IPS DF 4.7 (cell line): ENCODE measurements around the gene ACTMAP.
A peak's percentile ranks its signal among the peaks of the same experiment; 100 is the strongest.

Experiments used
- DNase-seq: peaks from one replicate; pipeline ENCODE4 v3.0.0-alpha.2; 2013; ENCODE audit warnings: low spot score; ENCODE audit errors: extremely low read depth

Gene ACTMAP

GRCh38 chr19:40721936-40722661 lies 28.2 kb downstream of the ACTMAP start:
- no peak for DNase-seq

- no peak for DNase-seq
Measured at GRCh38 chr19:40721140-40721486, 29.2 kb downstream of the ACTMAP start.

- no peak for DNase-seq
Measured at GRCh38 chr19:40719414-40719894, 30.8 kb downstream of the ACTMAP start.

- no peak for DNase-seq
Measured at GRCh38 chr19:40718774-40719391, 31.4 kb downstream of the ACTMAP start.

- DNase-seq, result no peak
Measured at GRCh38 chr19:40717880-40718773, 32.1 kb downstream of the ACTMAP start.

DNA sequence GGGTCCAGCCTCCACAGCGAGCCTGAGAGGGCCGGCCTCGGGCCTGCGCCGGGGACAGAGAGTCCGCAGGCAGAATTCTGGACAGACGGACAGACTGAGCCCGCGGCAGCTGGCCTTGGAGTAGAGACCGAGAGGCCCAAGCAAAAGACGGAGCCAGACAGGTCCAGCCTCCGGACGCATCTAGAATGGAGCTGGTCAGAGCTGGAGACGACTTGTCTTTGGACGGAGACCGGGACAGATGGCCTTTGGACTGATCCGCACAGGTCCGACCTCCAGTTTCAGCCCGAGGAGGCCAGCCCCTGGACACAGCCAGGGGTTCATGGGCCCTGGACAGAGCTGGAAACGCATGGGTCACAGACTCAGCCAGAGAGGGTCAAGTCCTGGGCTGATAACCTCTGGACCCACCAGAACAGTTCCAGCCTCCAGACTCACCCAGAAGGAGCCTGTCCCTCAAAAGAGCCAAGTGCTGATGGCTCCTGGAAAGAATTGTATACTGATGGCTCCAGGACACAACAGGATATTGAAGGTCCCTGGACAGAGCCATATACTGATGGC lies 32.9 kb downstream of the ACTMAP start:
- no peak for DNase-seq

DNA sequence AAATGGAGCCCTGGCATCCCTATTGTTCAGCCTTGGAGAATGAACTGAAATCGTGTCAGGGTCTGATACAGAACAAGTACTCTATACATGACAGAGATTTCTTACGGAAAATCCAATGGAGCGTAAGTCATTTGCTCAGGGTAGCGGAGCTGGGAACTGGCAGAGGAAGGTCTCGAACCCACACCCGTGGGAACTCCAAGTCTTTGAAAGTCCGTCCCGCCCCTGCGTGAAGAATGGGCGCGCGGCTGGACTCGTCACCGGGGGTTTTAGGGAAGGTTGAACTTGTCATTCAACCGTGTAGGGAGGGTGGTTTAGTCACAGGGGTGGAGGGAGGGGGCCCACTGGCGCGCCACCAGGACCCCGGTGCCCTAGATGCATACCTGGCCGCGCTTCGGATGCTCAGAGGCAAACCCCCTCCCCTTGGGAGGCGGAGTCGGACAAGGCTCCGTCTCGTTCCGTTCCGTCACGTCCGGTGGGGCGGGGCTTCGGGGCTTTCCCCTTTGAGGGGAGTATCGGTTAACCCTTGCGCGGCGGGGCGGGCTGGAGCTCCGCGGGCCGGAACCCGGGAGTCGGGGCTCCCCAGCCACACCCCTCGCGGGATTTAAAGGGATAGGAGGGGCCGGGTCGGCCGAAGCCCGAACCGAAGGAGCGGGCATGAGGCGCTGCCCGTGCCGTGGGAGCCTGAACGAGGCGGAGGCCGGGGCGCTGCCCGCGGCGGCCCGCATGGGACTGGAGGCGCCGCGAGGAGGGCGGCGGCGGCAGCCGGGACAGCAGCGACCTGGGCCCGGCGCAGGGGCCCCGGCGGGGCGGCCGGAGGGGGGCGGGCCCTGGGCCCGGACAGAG lies 33.6 kb downstream of the ACTMAP start, which contains the start of the genes COQ8B and ITPKC:
Gene COQ8B, minus strand, starts transcription at position 405 of the 843 bp plus-strand sequence. CDS start 2,254 bp downstream, outside the sequence.
Gene ITPKC, plus strand, starts transcription at position 631 of the 843 bp plus-strand sequence. Its CDS starts 24 bp downstream, at position 655.
- peak; percentile 75 for DNase-seq

GRCh38 chr19:40716031-40716481 lies 34.2 kb downstream of the ACTMAP start:
- DNase-seq, result no peak

DNA sequence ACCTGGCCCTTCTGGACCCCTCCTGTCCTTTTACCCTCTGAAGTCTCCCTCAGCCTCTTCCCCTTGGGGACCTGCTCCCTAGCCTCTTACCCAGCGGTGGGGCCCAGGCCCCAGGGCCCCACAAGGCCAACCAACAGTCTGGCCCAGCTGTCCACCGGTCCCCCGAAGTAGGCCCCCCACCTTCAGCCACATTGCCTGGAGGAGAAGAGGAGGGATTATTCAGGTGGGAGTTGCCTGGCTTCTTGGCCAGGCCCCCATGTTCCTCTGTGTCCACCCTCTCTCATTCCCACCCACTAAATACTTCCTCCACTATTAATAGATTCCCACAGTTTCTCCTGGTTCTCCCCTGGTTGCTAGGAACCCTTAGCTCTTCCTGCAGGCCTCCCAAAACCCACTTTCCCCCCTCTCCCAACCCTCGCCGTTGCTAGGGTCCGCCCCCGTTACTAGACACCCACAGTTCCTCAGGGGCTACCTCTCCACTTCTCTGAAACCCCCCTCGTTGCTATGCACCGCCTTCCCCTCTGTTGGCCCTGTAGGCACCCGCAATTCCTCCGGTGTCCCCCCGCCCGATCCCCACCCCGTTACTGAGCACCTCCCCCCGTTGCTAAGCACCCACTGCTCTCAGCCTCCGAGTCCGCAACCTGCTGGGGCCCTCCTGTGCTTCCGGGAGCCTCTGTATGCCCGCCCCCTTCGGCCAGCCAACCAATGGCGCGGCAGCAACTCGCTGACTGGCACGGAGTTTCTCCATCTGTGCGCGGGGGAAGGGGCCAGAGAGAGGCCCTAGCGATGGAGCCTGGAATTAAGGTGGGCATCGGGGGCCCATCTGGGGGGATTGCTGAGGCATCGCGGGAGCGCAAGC lies 35.6 kb downstream of the ACTMAP start:
- no peak for DNase-seq

- DNase-seq, result no peak
Measured at GRCh38 chr19:40713939-40714338, 36.3 kb downstream of the ACTMAP start.

- DNase-seq, result no peak
Measured at GRCh38 chr19:40709817-40710216, 40.5 kb downstream of the ACTMAP start.

GRCh38 chr19:40707615-40708014 lies 42.7 kb downstream of the ACTMAP start:
- no peak for DNase-seq

GRCh38 chr19:40705950-40706619 lies 44.2 kb downstream of the ACTMAP start:
- DNase-seq, result no peak

- DNase-seq, result no peak
Measured at GRCh38 chr19:40705362-40705651, 45.0 kb downstream of the ACTMAP start.

DNA sequence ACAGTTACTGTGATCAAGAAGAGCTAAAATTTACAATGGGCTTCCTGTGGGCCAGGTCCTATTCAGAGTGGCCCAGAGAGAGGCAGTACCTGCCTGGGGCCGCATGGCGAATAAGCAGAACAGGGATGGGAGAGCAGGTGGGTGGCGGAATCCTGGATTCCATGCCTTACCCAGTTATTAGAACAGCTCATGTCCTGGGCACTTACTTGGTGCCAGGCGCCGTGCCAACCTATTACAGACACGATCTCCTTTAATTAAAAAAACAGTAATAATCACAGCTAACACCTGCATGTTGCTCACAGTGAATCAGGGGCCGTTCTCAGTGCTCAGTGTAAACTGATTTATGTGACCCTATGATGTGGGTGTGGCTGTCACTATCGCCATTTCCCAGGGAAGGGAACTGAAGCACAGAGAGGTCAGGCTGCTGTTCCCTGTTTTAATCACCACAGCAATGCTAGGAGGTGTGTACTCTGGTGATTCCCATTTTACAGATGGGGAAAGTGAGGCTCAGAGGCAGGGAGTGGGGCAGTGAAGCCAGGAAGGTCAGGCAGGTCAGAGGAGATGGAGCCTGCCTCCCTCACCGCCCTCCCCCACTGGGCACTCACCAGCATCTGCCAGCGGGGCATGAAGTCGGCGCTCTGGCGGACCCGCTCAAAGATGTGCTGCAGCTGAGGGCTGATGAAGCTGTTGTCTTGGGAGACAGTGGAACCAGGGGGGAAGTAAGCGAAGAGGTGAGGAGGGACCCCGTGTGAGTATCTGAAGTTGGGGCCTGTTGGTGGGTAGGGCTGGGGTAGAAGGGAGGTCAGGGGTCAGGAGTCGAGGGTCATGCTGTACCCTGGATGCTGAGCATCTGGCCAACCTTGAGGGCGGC lies 45.6 kb downstream of the ACTMAP start:
- no peak for DNase-seq

GRCh38 chr19:40703029-40703755 lies 47.1 kb downstream of the ACTMAP start:
- DNase-seq, result no peak

DNA sequence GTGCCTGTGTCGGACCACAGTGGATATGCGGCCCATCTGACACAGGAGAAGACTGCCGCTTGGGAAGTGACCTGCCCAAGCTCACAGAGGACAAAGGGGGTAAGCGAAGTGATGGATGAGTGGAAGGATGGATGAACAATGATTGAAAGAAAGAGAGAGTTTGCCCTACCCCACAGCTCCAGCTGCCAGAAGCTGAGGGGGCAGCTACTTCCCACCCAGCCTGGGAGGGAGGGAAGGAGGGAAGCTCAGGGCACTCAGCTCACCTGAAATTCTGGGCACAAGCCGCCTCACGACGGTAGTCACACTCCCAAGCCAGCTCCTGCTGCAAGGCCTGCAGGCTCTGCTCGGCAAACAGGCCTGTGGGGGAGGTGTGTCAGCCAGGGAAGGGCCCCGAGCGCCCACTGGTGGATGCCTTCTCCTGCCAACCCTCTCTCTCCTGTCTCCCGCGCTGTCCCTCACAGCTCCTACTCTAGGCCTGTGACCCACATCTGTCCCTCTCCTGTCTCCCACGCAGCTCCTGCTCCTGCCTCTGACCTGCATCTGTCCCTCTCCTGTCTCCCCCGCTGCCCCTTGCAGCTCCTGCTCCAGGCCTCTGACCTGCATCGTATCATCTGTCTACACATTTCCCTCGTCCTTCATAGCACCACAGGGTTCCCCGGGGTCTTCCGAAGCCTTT lies 47.8 kb downstream of the ACTMAP start:
- no peak for DNase-seq
